HG03060 (cell line): ENCODE measurements around the gene PQBP1.
"Not testable (repeated sequence)": the region's sequence is repeated elsewhere in the genome, so short reads cannot be mapped to it uniquely, and the experiment has no call there.

Source experiments
- ATAC-seq: cut with Tn5 transposase; IDR thresholded peaks from one replicate; pipeline ENCODE4 v1.9.1; 2021; ENCODE audit warnings: low read depth, moderate number of reproducible peaks; ENCODE audit not compliant: unreplicated experiment

The PQBP1 gene

GRCh38 chrX:48897625-48898306 is at the start of gene PQBP1, which contains the start of gene TIMM17B:
Gene PQBP1 (plus strand): TSS chrX:48897930. CDS start chrX:48898510, 580 bp downstream.
Gene TIMM17B (minus strand): TSS chrX:48897768. CDS start chrX:48897749, 19 bp downstream.
- peak; percentile 76 for ATAC-seq

GRCh38 chrX:48848847-48849246 is 48.9 kb upstream of the PQBP1 start:
- ATAC-seq, result no peak

- ATAC-seq, result no peak
These were observed 44.9 kb upstream of the PQBP1 start for GRCh38 chrX:48852857-48853256.

- ATAC-seq, result not testable (repeated sequence)
These were observed 44.2 kb upstream of the PQBP1 start for GRCh38 chrX:48853494-48853893.

GRCh38 chrX:48854121-48854804 is 43.5 kb upstream of the PQBP1 start:
- not testable (repeated sequence) for ATAC-seq

- ATAC-seq, result no peak
These were observed 42.8 kb upstream of the PQBP1 start for GRCh38 chrX:48854898-48855297.

- no peak for ATAC-seq
These were observed 33.5 kb upstream of the PQBP1 start for GRCh38 chrX:48864210-48864609.

GRCh38 chrX:48872017-48872416 is 25.7 kb upstream of the PQBP1 start:
- not testable (repeated sequence) for ATAC-seq

- ATAC-seq, result not testable (repeated sequence)
These were observed 20.8 kb upstream of the PQBP1 start for GRCh38 chrX:48876944-48877343.

GRCh38 chrX:48883729-48884128 is 14.0 kb upstream of the PQBP1 start:
- ATAC-seq, result no peak

GRCh38 chrX:48886586-48886985 is 11.1 kb upstream of the PQBP1 start:
- not testable (repeated sequence) for ATAC-seq

GRCh38 chrX:48890296-48890925 is 7.3 kb upstream of the PQBP1 start:
- ATAC-seq, result no peak

GRCh38 chrX:48890934-48891401 is 6.8 kb upstream of the PQBP1 start:
- no peak for ATAC-seq

- ATAC-seq, result no peak
These were observed 6.1 kb upstream of the PQBP1 start for GRCh38 chrX:48891402-48892288.

- ATAC-seq, result no peak
These were observed 4.8 kb upstream of the PQBP1 start for GRCh38 chrX:48892896-48893295.

GRCh38 chrX:48893556-48894348 is 4.0 kb upstream of the PQBP1 start:
- ATAC-seq, result no peak

GRCh38 chrX:48894891-48895290 is 2.8 kb upstream of the PQBP1 start:
- no peak for ATAC-seq

GRCh38 chrX:48896611-48897011 is 1.1 kb upstream of the PQBP1 start:
- ATAC-seq, result no peak

- ATAC-seq, result no peak
These were observed 539 bp upstream of the PQBP1 start for GRCh38 chrX:48897157-48897624.

- ATAC-seq, result no peak
These were observed 1.3 kb downstream of the PQBP1 start for GRCh38 chrX:48899078-48899410.
